RWPE1 (cell line): ENCODE results near the gene GSC2.

Experiments used
- CTCF ChIA-PET: fragments of 350-600 bp; sonication (Branson Sonifier 250); formaldehyde crosslinking; extraction: SDS; loops from one replicate; lab custom pipeline; 2021; lab: Yijun Ruan, JAX
- POLR2A ChIA-PET: fragments of 400-600 bp; formaldehyde crosslinking; extraction: SDS; loops from one replicate; lab custom pipeline; 2020; ENCODE audit warnings: antibody characterized with exemption; ENCODE audit not compliant: low non-redundant PET; lab: Yijun Ruan, JAX
- DNase-seq: peaks from one replicate; pipeline ENCODE4 v3.0.0; 2012; ENCODE audit warnings: low spot score
- H3K27ac ChIP-seq: fragments of 450-650 bp; 2 replicates; pipeline ENCODE4 v1.5.1; 2017
- CTCF ChIP-seq: fragments of 450-650 bp; conservative IDR thresholded peaks from 2 replicates; pipeline ENCODE4 v1.5.1; 2017; ENCODE audit warnings: low read depth, mild to moderate bottlenecking

Gene GSC2

GRCh38 chr22:19182472-19183157 lies 32.5 kb upstream of the GSC2 start:
- DNase-seq: no peak
- peak overlapping the region; percentile 96 for H3K27ac ChIP-seq
- ChIA-PET CTCF (no interaction called here), POLR2A (no interaction called here)
- TF ChIP-seq CTCF: no peak

- CTCF ChIA-PET: no interaction called here
- POLR2A ChIA-PET: no interaction called here
- no peak for DNase-seq
- H3K27ac ChIP-seq: peak overlapping the region; percentile 96
- TF ChIP-seq CTCF: no peak
Observed at GRCh38 chr22:19181786-19182471, 31.8 kb upstream of the GSC2 start.

GRCh38 chr22:19180740-19181410 lies 30.8 kb upstream of the GSC2 start:
- DNase-seq: no peak
- POLR2A ChIA-PET: no interaction called here
- no peak for TF ChIP-seq CTCF
- CTCF ChIA-PET: no interaction called here
- H3K27ac ChIP-seq: peak overlapping the region; percentile 96

- ChIA-PET CTCF (no interaction called here), POLR2A (no interaction called here)
- no peak for TF ChIP-seq CTCF
- DNase-seq: no peak
- H3K27ac ChIP-seq: peak overlapping the region; percentile 96
Observed at GRCh38 chr22:19180234-19180633, 30.1 kb upstream of the GSC2 start.

- ChIA-PET POLR2A (interaction anchor here (0.9 kb wide), 1 partner anchor 252 kb away, joined by 3 read pairs; the partner anchor contains the start of gene HIRA), CTCF (interaction anchor here (0.5 to 0.6 kb wide), 2 partner anchors 66 to 544 kb away, joined by 3 read pairs; no protein-coding TSS in a partner anchor)
- peak; percentile 37 for DNase-seq
- TF ChIP-seq CTCF: peak; percentile 71
- H3K27ac ChIP-seq: peak overlapping the region; percentile 96
Observed at GRCh38 chr22:19179497-19180048, 29.5 kb upstream of the GSC2 start.
